B cell (primary cell): Measurements from ENCODE around the gene RBM44. TPM values are rescaled to one million over a fixed set of nuclear protein-coding genes. Genes with fewer than 3 reads are reported as not detected.

Experiments
- ATAC-seq: fragments of 200-7000 bp; cut with Tn5 transposase; one replicate; pipeline ENCODE4 v1.10.0; 2021; ENCODE audit warnings: low read depth, mild to moderate bottlenecking, moderate number of reproducible peaks, moderate library complexity
- CTCF ChIA-PET: fragments of 350-600 bp; sonication (Branson Sonifier 250); formaldehyde crosslinking; loops from one replicate; lab custom pipeline; 2021; ENCODE audit warnings: antibody characterized with exemption, inconsistent platforms; lab: Charles Lee
- POLR2A ChIA-PET: fragments of 350-600 bp; sonication (Branson Sonifier 250); formaldehyde crosslinking; loops from one replicate; lab custom pipeline; 2021; ENCODE audit warnings: antibody characterized with exemption; lab: Charles Lee
- DNase-seq: peaks from one replicate; pipeline ENCODE4 v3.0.0; 2013
- H2AFZ ChIP-seq: 2 replicates; pipeline ENCODE4 v1.6.1; 2012; ENCODE audit warnings: mild to moderate bottlenecking, low read depth, low read length; ENCODE audit not compliant: insufficient read depth, poor library complexity, severe bottlenecking
- H3K27ac ChIP-seq, 2 donors: 1 replicate in 1 of 2; 2 replicates in 1 of 2; pipeline ENCODE4 v1.5.1; 2012 to 2013; ENCODE audit warnings: low read length in 2 of 2, mild to moderate bottlenecking in 2 of 2, moderate library complexity in 1 of 2
- H3K27me3 ChIP-seq, 4 experiments: fragments of 200-600 bp in 1 of 4; sonication (generic) in 1 of 4; replicated peaks in 1 of 4; 1 replicate in 2 of 4; 2 replicates in 2 of 4; pipeline versions ENCODE4 v1.6.1 to v1.7.0; 2013 to 2016; ENCODE audit warnings: low read length in 3 of 4, mild to moderate bottlenecking in 2 of 4, mixed read lengths in 1 of 4, moderate library complexity in 1 of 4; ENCODE audit not compliant: insufficient read depth in 4 of 4, control insufficient read depth in 3 of 4; ENCODE audit errors: control extremely low read depth in 1 of 4
- H3K36me3 ChIP-seq, 2 experiments: replicated peaks in 1 of 2; 1 replicate in 1 of 2; 2 replicates in 1 of 2; pipeline versions ENCODE4 v1.6.1 to v1.7.1; 2013; ENCODE audit warnings: low read length in 1 of 2; ENCODE audit not compliant: insufficient read depth in 2 of 2, control insufficient read depth in 1 of 2; ENCODE audit errors: control extremely low read depth in 1 of 2, extremely low read depth in 1 of 2
- H3K4me1 ChIP-seq, 2 donors: fragments of 200-600 bp in 1 of 2; sonication (generic) in 1 of 2; 1 replicate in 1 of 2; 2 replicates in 1 of 2; pipeline versions ENCODE4 v1.5.1 to v1.6.1; 2013 to 2017; ENCODE audit warnings: low read length in 2 of 2; ENCODE audit not compliant: control insufficient read depth in 2 of 2, insufficient read depth in 2 of 2
- H3K4me2 ChIP-seq: replicated peaks from 2 replicates; pipeline ENCODE3; 2012; ENCODE audit warnings: mild to moderate bottlenecking, low read depth, low read length; ENCODE audit not compliant: poor library complexity, severe bottlenecking
- H3K4me3 ChIP-seq, 5 experiments: fragments of 200-600 bp in 1 of 5; sonication (generic) in 1 of 5; 1 replicate in 3 of 5; 2 replicates in 2 of 5; pipeline versions ENCODE4 v1.5.1 to v1.7.0; 2011 to 2016; ENCODE audit warnings: low read length in 4 of 5, mild to moderate bottlenecking in 4 of 5, low read depth in 2 of 5, control low read depth in 1 of 5, moderate library complexity in 1 of 5; ENCODE audit not compliant: insufficient read depth in 1 of 5; ENCODE audit errors: control extremely low read depth in 1 of 5, extremely low read depth in 1 of 5
- H3K79me2 ChIP-seq: fragments of 200-600 bp; sonication (generic); one replicate; pipeline ENCODE4 v1.6.0; 2016; ENCODE audit warnings: low read length; ENCODE audit not compliant: control insufficient read depth, insufficient read depth
- H3K9ac ChIP-seq: fragments of 200-600 bp; sonication (generic); 2 replicates; pipeline ENCODE4 v1.6.1; 2017; ENCODE audit warnings: mild to moderate bottlenecking, low read length, moderate library complexity
- H3K9me3 ChIP-seq, 3 donors: one replicate each; pipeline versions ENCODE4 v1.6.1 to v1.7.1; 2013; ENCODE audit warnings: low read length in 2 of 3; ENCODE audit not compliant: control insufficient read depth in 2 of 3, insufficient read depth in 1 of 3; ENCODE audit errors: control extremely low read depth in 1 of 3
- H4K20me1 ChIP-seq: 2 replicates; pipeline ENCODE4 v1.6.0; 2012; ENCODE audit warnings: mild to moderate bottlenecking, low read length; ENCODE audit not compliant: insufficient read depth, control insufficient read depth, poor library complexity, severe bottlenecking
- H3K27ac Mint-ChIP-seq: one replicate; pipeline ENCODE4 v1.8.0; 2021; ENCODE audit warnings: mixed read lengths
- H3K27me3 Mint-ChIP-seq: one replicate; pipeline ENCODE4 v1.8.0; 2021; ENCODE audit warnings: mixed read lengths
- H3K4me1 Mint-ChIP-seq: one replicate; pipeline ENCODE4 v1.8.0; 2021; ENCODE audit warnings: mixed read lengths
- H3K4me3 Mint-ChIP-seq: one replicate; pipeline ENCODE4 v1.8.0; 2021; ENCODE audit warnings: mixed read lengths
- H3K9me3 Mint-ChIP-seq: one replicate; pipeline ENCODE4 v1.8.0; 2022; ENCODE audit warnings: mixed read lengths; ENCODE audit not compliant: insufficient read depth
- EZH2 ChIP-seq: IDR thresholded peaks from 2 replicates; pipeline ENCODE4 v1.6.1; 2012; ENCODE audit warnings: borderline replicate concordance, low read depth, mild to moderate bottlenecking, moderate library complexity, low read length; ENCODE audit not compliant: insufficient read depth, poor library complexity, severe bottlenecking
- WGBS: methylation state at CpG from one replicate; pipeline ENCODE4 v1.1.5; 2013; ENCODE audit warnings: missing lambda C conversion rate; ENCODE audit not compliant: insufficient coverage; 5-methylcytosine and 5-hydroxymethylcytosine counted together
- intact Hi-C: fragments of 100-400 bp; cut with micrococcal nuclease; formaldehyde crosslinking; loops from one replicate; pipeline ENCODE4 v1.10.0; 2022
- polyA plus RNA-seq: library from polyadenylated mRNA; depleted of rRNA; stranded (reverse); fragments of >200 nt; gene quantifications from 2 replicates; pipeline ENCODE4 v1.2.3, GENCODE V29; 2012
- total RNA-seq, 2 donors: library from RNA; stranded (reverse); fragments of 120-200 nt in 1 of 2; gene quantifications; 1 replicate in 1 of 2; 2 replicates in 1 of 2; pipeline versions ENCODE4 v1.2.3 to v1.2.4, GENCODE V29; 2013 to 2022
- TF ChIP-seq, protein P1 (sequence below): fragments of 200-600 bp; IDR thresholded peaks from one replicate; pipeline ENCODE4 v1.8.0; 2022; ENCODE audit warnings: antibody characterized with exemption, mild to moderate bottlenecking

Gene RBM44
- total and polyA plus RNA-seq, 2 donors (not counting 1 experiment from before 2014, with no cell fraction given) = 0.39 to 1.3 TPM

DNA sequence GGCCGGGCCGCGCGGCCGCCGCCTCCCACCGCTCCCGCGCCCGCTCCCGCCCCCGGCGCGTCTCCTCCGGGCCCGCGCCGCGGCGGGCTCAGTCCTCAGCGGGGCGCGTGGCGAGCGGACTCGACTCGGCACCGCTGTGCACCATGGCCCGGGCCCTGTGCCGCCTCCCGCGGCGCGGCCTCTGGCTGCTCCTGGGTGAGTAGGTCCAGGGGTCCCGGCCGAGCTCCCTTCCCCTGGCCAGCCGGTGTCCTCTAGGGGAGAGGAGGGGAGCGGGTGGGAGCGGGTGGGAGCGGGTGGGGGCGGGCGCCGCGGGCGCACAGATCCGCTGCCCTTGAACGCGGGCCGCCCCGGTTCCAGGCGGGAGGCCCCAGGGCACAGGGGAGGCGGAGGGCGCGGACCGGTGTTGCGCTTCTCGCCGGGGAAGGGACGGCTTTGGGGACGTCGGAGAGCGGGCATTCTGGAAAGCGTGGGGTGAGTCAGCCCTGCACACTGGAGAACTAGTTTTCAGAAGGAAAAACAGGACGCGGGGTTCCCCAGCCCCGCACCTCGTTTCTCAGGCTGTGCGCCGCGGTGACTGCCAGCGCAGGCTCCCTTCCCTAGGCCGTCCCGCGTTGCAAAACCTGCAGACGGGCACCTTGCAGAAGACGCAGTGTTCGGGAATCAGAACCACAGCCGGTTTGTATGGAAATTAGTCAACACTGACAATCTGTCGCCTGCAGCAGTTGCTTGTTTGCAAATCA is 61.1 kb downstream of the RBM44 start, which contains the start of gene RAMP1:
TSS of gene RAMP1 (plus strand) at position 91 of the 740 bp plus-strand sequence. CDS start at position 144, 53 bp downstream.
- H3K4me3 Mint-ChIP-seq = peak within 1 kb of the TSS; percentile 62
- ATAC-seq = peak; percentile 19
- ChIA-PET CTCF (interaction anchor here (0.5 to 4.1 kb wide), 2 partner anchors 251 to 403 kb away, joined by 3 to 46 read pairs; no protein-coding TSS in a partner anchor), POLR2A (no interaction called here)
- Histone ChIP-seq H3K36me3 (no peaks in the 10 kb centered on the region), H3K4me3 (no peak within 1 kb of the TSS), H4K20me1 (no peaks in the 10 kb centered on the region), H3K27ac (no peak within 1 kb of the TSS), H3K9me3 (no peaks in the 10 kb centered on the region), H3K4me1 (no peaks in the 10 kb centered on the region), H2AFZ (no peak within 1 kb of the TSS), H3K79me2 (no peaks in the 10 kb centered on the region), H3K9ac (no peak within 1 kb of the TSS), H3K27me3 (peaks cover 0 to 38% (median 13%) of the 10 kb centered on the region in 4 experiments), H3K4me2 (no peak within 1 kb of the TSS)
- WGBS = 1% methylated on average over 76 of the region's 79 CpGs
- TF ChIP-seq, protein P1, sequence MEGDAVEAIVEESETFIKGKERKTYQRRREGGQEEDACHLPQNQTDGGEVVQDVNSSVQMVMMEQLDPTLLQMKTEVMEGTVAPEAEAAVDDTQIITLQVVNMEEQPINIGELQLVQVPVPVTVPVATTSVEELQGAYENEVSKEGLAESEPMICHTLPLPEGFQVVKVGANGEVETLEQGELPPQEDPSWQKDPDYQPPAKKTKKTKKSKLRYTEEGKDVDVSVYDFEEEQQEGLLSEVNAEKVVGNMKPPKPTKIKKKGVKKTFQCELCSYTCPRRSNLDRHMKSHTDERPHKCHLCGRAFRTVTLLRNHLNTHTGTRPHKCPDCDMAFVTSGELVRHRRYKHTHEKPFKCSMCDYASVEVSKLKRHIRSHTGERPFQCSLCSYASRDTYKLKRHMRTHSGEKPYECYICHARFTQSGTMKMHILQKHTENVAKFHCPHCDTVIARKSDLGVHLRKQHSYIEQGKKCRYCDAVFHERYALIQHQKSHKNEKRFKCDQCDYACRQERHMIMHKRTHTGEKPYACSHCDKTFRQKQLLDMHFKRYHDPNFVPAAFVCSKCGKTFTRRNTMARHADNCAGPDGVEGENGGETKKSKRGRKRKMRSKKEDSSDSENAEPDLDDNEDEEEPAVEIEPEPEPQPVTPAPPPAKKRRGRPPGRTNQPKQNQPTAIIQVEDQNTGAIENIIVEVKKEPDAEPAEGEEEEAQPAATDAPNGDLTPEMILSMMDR = no peak
- no peak for TF ChIP-seq EZH2
- no peak for DNase-seq
- no peaks in the 10 kb centered on the region for H3K9me3 Mint-ChIP-seq
- H3K27ac Mint-ChIP-seq = no peak within 1 kb of the TSS
- H3K4me1 Mint-ChIP-seq = peaks cover 17% of the 10 kb centered on the region
- intact Hi-C loops = loop anchor here (2.0 to 5.0 kb wide), 3 partner anchors 63 to 201 kb away; partner anchors contain the start of gene SCLY
- peaks cover 48% of the 10 kb centered on the region for H3K27me3 Mint-ChIP-seq
